Astrocyte of the hippocampus (primary cell): ENCODE results near the gene SESN3.
"Not testable (repeated sequence)": the region's sequence is repeated elsewhere in the genome, so short reads cannot be mapped to it uniquely, and the experiment has no call there.

Source experiments
- DNase-seq: peaks from one replicate; pipeline ENCODE4 v3.0.0; 2011; ENCODE audit warnings: low read depth, low spot score

SESN3 gene

DNA sequence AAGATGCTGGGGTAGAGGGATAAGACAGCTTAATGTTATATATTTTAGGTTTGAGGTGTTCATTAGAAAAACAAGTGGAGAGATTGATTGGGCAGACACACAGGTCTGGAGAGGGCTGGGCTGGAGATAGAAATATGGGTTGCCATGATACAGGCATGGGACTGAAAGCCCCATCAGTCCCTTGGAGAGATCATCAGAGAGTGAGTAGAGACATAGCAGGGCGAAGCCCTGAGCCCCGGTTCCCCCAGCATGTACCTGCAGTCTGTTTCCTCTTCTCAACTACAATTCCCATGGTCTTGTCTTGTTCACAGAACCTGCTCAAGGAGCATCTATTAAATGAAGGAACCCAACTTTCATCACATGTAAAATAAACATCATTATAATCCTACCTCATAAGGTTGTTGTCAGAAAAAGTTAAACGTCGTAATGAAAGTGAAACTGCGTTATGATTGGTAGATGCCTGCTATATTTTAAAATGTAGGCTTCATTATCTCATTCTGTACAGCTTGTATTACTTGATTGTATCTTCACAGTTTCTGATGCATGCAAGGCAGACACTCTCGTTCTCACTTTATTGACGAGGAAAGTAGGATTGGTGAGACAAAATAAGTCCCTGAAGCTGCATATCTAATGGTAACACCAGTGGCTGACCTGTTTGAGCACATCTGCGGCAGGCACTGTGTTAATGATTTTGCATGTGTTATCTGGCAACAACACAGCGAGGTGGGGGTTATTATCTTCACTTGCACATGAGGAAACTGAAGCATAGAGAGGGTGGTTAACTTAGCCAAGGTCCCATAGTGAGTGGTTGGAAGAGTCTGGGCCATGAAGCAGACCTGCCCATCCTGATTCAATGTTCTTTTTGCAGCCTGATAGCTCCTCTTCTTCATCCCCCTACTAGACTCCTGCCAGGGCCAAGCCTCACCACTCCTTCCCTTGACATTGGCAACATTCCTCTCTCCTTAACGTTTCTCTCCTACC is 77.8 kb downstream of the SESN3 start:
- no peak for DNase-seq

DNA sequence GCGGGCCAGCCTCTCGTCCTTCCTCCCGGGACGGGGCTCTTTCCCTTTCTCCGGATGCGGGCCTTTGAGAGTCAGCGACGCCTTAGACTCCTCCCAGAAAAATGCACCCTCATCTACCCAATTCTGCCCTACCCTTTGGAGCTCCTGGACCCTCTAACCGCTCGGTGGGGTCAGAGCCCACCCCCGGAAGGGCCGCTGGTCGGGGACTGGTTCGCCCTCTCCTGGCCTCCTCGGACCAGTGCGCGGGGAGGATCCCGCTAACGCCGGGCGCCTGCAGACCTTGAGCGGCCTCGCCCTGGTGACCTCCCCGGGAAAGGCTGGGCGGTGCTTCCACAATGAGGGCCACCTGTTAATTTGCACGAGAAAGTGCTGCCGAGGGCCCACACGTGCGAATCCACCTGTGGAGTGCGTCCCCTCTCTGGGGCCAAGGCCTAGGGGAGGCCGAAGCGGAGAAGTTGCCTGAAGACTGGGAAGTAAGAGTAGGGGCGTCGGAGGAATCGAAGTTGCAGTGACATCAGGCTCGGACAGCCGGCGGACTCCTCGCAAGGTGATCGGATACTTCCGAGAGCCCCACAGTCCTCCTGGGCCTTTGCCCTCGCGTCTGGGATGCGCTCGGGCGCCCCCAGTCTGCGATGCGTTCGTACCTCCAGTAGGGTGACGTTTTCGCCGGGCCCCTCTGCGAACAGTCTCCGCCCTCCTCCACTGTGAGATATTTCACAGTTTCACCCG is 79.9 kb downstream of the SESN3 start:
- peak; percentile 96 for DNase-seq

DNA sequence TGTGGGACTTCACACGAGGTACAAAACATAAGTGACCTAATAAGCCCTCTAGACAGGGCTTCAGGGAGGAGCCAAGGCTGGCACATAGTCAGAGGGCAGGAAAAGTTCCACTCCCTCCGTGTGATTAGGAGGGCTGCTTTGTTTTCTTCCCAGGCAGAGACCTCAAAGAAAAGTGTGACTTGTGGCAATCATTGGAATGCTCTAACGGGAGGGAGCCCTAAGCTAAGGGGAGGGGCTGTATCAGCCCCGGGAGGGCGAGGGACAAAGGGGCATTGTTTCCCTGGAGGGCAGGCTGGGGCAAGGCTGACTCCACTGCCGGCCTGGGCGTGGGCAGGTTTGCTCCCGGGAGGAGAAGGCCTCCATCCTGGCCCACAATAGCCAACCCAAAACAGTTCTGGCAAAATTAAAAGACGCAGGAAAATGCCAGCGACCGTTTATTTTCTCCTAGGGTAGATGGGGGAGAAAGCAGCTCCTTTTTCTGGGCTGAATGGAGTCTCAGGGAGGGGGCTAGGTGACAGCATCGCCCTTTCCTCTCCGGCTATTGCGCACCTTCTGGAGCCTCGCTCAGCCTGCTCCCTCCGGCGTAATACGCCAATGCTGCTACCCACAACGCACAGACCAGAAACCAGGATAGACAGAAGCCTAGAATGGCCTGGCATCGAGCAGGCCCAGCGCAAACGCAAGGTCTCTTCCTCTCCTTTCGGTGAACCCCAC is 81.2 kb downstream of the SESN3 start:
- peak; percentile 94 for DNase-seq

DNA sequence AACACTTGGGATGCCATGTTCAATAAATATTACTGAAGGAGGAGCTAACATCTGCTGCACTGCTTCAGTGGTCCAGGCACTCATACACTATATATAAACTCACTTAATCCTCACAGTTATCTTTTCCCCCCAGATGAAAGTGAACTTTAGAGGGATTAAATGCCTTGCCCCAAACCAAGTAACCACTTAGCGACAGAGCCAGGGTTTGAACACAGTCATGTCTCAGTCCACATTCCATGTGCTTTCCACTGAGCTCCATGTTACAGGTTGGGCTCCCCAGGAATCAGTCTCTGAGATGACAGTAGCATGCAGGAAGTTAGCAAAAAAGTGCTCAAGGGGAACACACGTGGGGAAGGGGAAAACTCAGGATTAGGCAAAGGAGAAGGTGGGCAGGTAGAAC is 82.1 kb downstream of the SESN3 start:
- peak; percentile 40 for DNase-seq

GRCh38 chr11:95148406-95148805 is 82.6 kb downstream of the SESN3 start:
- no peak for DNase-seq

DNA sequence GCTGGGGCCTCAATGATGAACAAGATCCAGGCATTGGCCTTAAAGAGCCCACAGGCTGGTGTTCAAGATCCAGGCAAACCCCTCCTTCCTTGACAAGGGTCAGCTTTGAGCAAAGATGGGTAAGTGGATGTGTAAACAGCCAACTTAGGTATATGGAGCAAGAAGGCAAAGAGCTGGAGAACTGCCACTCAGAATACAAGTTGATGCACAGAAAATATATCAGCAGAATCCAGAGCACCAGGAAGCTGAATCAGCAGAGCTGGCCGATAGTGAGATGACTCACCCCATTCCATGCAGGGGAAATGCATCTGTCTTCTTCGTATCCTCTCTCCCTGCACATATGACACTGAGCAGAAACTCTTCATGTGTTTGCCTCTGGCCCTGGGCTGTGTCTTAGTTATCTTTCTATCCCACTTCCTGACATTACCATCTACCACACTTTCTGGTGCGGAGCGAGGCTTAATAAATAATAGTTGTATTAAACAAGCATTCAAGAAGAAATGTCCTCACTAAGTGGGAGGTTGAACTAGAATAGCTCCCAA is 83.6 kb downstream of the SESN3 start:
- DNase-seq: peak; percentile 80

GRCh38 chr11:95145430-95146060 is 85.5 kb downstream of the SESN3 start:
- DNase-seq: no peak

DNA sequence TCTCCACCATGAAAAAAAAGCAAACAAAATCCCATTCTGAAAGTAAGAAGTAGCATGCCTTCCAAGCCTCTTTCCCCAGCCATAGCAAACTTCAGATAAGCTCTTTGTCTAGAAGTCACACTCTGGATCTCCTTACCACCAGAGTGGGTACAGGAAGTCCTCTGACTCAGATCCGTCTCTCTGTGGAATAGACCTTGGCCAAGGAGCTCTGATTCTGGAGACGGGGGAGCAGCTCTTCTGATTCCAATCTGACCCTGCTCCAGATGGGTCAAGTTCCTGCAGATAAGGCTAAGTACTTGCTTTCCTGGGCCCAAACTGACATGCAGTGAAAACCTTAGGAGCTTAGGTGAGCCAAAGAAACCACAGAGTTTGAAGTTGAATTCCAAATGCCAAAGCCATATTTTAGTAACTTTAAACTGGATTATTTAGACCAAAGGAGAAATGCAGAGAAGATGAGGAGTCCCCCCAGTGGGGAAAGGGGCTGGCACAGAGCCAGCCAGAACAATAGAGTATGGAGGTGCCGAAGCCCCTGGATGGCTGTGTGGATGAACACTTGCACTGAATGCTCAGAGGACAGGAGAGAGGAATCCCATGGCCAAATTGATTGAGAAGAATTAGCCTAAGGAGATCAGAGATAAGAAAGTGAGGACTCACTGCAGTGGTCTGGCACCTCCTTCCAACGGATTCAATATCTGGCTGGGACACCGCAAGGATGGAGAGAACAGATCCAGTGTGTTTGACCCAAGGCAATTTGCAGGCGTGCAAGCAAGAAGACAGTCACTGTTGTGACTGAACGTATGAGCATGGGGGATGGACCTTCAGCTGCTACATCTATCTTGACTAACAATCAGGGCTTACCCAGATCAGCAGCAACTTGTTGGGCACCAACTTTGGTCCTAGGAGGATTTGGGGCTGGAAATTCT is 86.4 kb downstream of the SESN3 start:
- peak; percentile 34 for DNase-seq

- DNase-seq: peak; percentile 38
Observed at GRCh38 chr11:95143106-95143681, 87.8 kb downstream of the SESN3 start.

DNA sequence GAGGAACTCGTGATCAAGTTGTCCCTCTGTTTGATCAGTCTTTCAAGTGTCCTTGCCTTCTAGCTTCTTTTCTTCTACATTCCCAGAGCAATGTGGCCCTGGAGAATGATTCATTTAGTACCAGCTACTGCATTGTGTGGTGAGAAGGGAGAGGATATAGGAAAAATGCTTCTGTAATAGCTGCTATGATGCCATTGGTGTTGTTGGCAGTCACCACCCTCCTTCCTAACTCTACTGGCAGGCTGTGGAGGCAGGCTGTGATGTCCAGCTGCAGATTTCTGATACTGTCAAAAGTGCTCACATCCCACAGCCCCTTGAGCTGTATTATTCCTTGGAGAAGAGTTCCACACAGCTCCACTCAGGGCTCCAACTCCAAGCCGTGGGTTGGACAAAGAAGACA is 88.6 kb downstream of the SESN3 start:
- DNase-seq: no peak

- DNase-seq: no peak
Observed at GRCh38 chr11:95140397-95141033, 90.5 kb downstream of the SESN3 start.

DNA sequence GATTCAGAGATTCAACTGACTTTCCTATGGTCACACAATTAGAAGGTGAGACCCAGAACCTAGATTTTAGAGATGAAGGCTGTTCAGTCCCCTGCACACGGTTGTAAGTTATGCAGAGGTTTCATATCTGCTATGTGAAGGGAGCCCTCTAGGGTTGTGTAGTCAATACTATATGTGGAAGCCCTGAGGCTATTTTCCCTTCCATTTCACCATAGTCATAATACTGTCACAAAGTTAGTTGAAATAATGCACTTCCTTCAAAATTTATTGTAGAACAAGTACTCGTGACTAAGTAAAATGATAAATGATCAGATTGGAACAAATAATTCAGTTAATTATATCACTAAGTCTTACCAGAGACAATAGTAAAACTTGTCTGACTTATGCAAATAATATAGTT is 92.6 kb downstream of the SESN3 start:
- DNase-seq: peak; percentile 27

DNA sequence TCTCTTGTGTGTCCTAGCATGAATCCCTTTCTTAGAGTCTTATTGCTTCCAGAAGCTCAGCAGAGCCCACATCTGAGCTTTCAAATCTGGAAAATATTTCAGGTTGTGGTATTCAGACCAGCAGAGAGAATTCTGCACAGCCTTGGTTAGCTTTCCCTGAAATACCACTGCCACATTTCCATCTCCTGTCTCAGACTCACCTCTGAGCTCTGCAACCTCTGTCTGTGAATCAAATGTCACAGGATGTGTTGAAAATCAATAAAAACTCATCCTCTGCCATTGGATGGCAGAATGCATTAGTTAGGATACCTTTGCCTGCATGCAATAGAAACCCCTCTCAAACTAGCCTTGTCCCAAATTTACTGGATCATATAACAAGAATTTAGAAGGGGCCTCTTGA is 93.7 kb downstream of the SESN3 start:
- DNase-seq: no peak

GRCh38 chr11:95136747-95137146 is 94.3 kb downstream of the SESN3 start:
- DNase-seq: not testable (repeated sequence)

DNA sequence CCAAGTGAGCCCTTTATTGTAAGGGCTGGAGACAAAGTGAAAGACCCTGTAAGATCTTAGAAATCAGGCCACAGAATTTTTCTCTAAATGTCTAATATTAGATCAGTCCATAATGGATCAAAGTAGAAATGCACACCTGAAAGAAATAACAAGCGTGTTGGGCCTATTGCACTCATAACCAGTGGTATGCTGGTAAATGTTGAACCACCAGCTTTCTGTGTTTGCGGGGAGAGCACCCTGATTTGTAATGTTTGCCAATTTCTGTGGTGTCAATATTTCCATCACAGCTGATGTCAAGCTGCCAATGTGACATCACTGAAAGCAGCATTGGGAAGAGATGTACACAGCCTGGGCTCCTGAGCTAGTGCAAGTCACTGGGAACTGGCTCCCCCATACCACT is 95.1 kb downstream of the SESN3 start:
- no peak for DNase-seq

- peak; percentile 78 for DNase-seq
Observed at GRCh38 chr11:95135155-95135554, 95.8 kb downstream of the SESN3 start.

DNA sequence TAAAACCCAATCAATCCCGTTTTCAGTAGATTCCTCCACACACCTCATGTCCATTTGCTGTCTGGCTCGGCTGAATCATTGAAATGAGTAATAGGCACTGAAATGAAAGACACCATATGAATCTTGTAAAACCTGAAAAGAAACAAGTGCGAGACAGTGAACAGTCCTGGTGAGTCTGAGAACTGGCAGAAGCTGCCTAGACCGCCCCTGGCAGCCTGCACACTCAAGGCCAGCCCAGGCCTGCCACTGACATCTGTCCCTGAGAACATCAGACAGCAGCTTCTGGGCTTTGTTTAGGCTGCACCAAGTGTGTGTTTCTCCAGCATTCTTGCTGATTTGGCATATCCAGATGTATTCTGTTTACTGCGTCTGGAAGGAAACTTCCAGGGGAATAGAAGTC is 96.5 kb downstream of the SESN3 start:
- DNase-seq: peak; percentile 68

DNA sequence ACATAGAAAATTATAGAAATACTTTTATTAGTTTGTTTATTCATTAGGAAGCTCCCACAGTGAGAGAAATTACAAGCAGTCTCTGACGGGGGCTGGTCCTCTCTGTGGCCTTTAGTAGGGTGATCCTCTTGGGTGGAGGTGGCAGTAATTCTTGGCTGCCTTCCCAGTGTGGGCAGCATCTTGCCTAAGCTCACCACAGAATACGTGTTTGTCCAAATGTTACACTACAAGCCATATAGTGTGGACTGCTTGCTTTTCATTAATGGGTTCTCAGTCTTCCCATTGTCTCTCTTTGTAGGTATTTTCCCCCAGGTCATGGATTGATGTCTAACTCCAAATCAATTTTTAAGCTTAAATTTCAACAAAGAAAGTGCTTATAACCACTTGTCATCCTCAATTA is 98.0 kb downstream of the SESN3 start:
- DNase-seq: peak; percentile 65

GRCh38 chr11:95128602-95129001 is 102.4 kb downstream of the SESN3 start:
- no peak for DNase-seq
